Thoracic aorta (tissue), 2 donors: ENCODE results near the gene LTA4H. TPM values are rescaled to one million over a fixed set of nuclear protein-coding genes. Genes with fewer than 3 reads are reported as not detected.

Source experiments
- ATAC-seq: fragments of 150-250 bp; one replicate; pipeline ENCODE4 v1.8.0; 2017; ENCODE audit warnings: low read depth; ENCODE audit not compliant: insufficient number of reproducible peaks, low FRiP score
- DNase-seq: peaks from one replicate; pipeline ENCODE4 v3.0.0-alpha.2; 2020; ENCODE audit warnings: low spot score
- H3K27ac ChIP-seq, 2 donors: fragments of 200-600 bp; sonication (generic); 1 replicate in 1 of 2; 2 replicates in 1 of 2; pipeline ENCODE4 v1.5.1; 2016; ENCODE audit warnings: mild to moderate bottlenecking in 2 of 2, moderate library complexity in 2 of 2
- H3K27me3 ChIP-seq: fragments of 200-600 bp; sonication (generic); replicated peaks from 2 replicates; pipeline ENCODE4 v1.6.0; 2016; ENCODE audit warnings: mild to moderate bottlenecking; ENCODE audit not compliant: insufficient read depth
- H3K36me3 ChIP-seq: fragments of 200-600 bp; sonication (generic); one replicate; pipeline ENCODE4 v1.5.1; 2016
- H3K4me1 ChIP-seq, 2 donors: fragments of 200-600 bp; sonication (generic); 1 replicate in 1 of 2; 2 replicates in 1 of 2; pipeline versions ENCODE4 v1.5.1 to v1.6.0; 2016; ENCODE audit warnings: low read depth in 2 of 2, mild to moderate bottlenecking in 1 of 2; ENCODE audit not compliant: control insufficient read depth in 1 of 2
- H3K4me3 ChIP-seq: fragments of 200-600 bp; sonication (generic); 2 replicates; pipeline ENCODE4 v1.5.1; 2016; ENCODE audit warnings: mild to moderate bottlenecking
- H3K9me3 ChIP-seq: fragments of 200-600 bp; sonication (generic); 2 replicates; pipeline ENCODE4 v1.5.1; 2016
- total RNA-seq, 2 donors: library from RNA; depleted of rRNA; stranded (reverse); fragments of >200 nt; gene quantifications; one replicate each; pipeline versions ENCODE4 v1.1.0 to v1.2.3, GENCODE V29; 2016
- TF ChIP-seq, protein P1 (sequence below): fragments of 200-600 bp; sonication (generic); IDR thresholded peaks from one replicate; pipeline ENCODE4 v1.5.1; 2019; ENCODE audit warnings: antibody characterized with exemption

The LTA4H gene
- total RNA-seq, 2 donors from 2014 or later, result 39.9 to 68.5 TPM

GRCh38 chr12:96060041-96060440, 24.7 kb upstream of the LTA4H start:
- TF ChIP-seq, protein P1, sequence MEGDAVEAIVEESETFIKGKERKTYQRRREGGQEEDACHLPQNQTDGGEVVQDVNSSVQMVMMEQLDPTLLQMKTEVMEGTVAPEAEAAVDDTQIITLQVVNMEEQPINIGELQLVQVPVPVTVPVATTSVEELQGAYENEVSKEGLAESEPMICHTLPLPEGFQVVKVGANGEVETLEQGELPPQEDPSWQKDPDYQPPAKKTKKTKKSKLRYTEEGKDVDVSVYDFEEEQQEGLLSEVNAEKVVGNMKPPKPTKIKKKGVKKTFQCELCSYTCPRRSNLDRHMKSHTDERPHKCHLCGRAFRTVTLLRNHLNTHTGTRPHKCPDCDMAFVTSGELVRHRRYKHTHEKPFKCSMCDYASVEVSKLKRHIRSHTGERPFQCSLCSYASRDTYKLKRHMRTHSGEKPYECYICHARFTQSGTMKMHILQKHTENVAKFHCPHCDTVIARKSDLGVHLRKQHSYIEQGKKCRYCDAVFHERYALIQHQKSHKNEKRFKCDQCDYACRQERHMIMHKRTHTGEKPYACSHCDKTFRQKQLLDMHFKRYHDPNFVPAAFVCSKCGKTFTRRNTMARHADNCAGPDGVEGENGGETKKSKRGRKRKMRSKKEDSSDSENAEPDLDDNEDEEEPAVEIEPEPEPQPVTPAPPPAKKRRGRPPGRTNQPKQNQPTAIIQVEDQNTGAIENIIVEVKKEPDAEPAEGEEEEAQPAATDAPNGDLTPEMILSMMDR, result no peak
- H3K27ac ChIP-seq, result no peak overlapping the region
- H3K4me1 ChIP-seq, result no peaks in the 10 kb centered on the region
- no peaks in the 10 kb centered on the region for H3K9me3 ChIP-seq
- H3K4me3 ChIP-seq, result no peak overlapping the region
- DNase-seq, result no peak
- ATAC-seq, result no peak
- no peaks in the 10 kb centered on the region for H3K27me3 ChIP-seq
- H3K36me3 ChIP-seq, result no peaks in the 10 kb centered on the region

DNA sequence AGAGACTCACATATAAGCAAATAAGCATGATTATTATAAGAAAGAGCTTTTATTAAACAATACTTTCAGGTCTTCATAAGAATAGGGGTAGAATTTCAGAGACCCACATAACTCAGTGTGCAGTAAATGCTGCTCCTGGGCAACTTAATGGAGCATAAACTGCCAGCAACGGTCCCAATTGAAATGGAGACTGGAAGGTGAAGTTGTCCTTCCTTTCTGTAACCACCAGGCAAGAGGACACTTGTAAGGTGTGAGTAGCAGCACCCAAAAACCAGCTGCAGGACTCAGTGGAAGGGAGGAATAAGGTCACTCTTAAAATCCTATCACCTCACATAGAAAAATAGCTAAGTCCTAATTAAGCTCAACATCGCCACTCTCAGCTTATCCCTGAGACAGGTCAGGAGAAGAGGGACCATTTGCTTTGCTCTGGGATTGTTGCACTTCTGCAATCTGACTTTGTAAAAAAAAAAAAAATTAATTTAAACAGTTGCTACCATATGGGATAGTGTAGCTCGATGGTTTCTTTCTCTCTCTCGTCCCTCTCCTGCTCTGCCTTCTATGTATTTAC, 22.7 kb upstream of the LTA4H start:
- TF ChIP-seq, protein P1, result no peak
- no peaks in the 10 kb centered on the region for H3K36me3 ChIP-seq
- H3K27me3 ChIP-seq, result no peaks in the 10 kb centered on the region
- no peak overlapping the region for H3K27ac ChIP-seq
- no peak for DNase-seq
- no peaks in the 10 kb centered on the region for H3K9me3 ChIP-seq
- H3K4me1 ChIP-seq, result no peaks in the 10 kb centered on the region
- no peak for ATAC-seq
- H3K4me3 ChIP-seq, result no peak overlapping the region

- DNase-seq (no peak), ATAC-seq (no peak)
- Histone ChIP-seq H3K36me3 (no peaks in the 10 kb centered on the region), H3K9me3 (no peaks in the 10 kb centered on the region), H3K27ac (no peak overlapping the region), H3K4me1 (no peaks in the 10 kb centered on the region), H3K4me3 (no peak overlapping the region), H3K27me3 (no peaks in the 10 kb centered on the region)
- TF ChIP-seq, protein P1, result no peak
These were observed 21.5 kb upstream of the LTA4H start for GRCh38 chr12:96056646-96057455.

DNA sequence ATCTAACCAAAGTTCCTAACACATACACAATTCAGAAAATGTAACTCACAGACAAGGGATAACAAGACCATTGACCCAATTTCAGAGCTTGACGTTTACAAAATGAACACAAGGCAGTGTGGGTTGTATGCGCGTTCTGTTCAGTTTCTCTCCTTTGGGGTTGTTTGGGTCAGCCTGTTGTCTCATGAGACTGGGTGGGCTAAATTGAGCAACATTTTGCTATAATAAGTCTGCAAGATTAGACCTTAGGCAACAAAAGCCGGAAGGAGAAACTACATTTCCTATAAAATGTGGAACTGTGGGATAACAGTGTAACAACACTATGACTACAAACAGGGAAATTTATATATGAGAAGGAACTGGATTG, 18.8 kb upstream of the LTA4H start:
- ATAC-seq, result no peak
- Histone ChIP-seq H3K9me3 (no peaks in the 10 kb centered on the region), H3K27ac (no peak overlapping the region)

More for the DNA sequence above, 18.8 kb upstream of the LTA4H start:
- DNase-seq, result no peak
- Histone ChIP-seq H3K4me1 (no peaks in the 10 kb centered on the region), H3K36me3 (no peaks in the 10 kb centered on the region), H3K4me3 (no peak overlapping the region), H3K27me3 (no peaks in the 10 kb centered on the region)
- TF ChIP-seq, protein P1, result no peak
